Glutamatergic neuron (in vitro differentiated cells): ENCODE data around the gene NR3C2. TPM values are rescaled to one million over a fixed set of nuclear protein-coding genes. Genes with fewer than 3 reads are reported as not detected.

Experiments used
- DNase-seq: peaks from one replicate; pipeline ENCODE4 v3.0.0; 2022
- H3K27ac Mint-ChIP-seq: one replicate; pipeline ENCODE4 v1.8.0; 2020; ENCODE audit warnings: mild to moderate bottlenecking, mixed read lengths, inconsistent platforms; ENCODE audit not compliant: unreplicated experiment
- H3K27me3 Mint-ChIP-seq: one replicate; pipeline ENCODE4 v1.8.0; 2020; ENCODE audit warnings: mild to moderate bottlenecking, moderate library complexity, mixed read lengths, inconsistent platforms; ENCODE audit not compliant: unreplicated experiment
- H3K36me3 Mint-ChIP-seq: one replicate; pipeline ENCODE4 v1.8.0; 2020; ENCODE audit warnings: mild to moderate bottlenecking, mixed read lengths, inconsistent platforms; ENCODE audit not compliant: unreplicated experiment
- H3K4me1 Mint-ChIP-seq: one replicate; pipeline ENCODE4 v1.8.0; 2020; ENCODE audit warnings: mild to moderate bottlenecking, low read depth, mixed read lengths, inconsistent platforms; ENCODE audit not compliant: unreplicated experiment
- H3K4me3 Mint-ChIP-seq: one replicate; pipeline ENCODE4 v1.8.0; 2020; ENCODE audit warnings: mild to moderate bottlenecking, mixed read lengths, inconsistent platforms; ENCODE audit not compliant: unreplicated experiment
- H3K9me3 Mint-ChIP-seq: one replicate; pipeline ENCODE4 v1.8.0; 2020; ENCODE audit warnings: mild to moderate bottlenecking, moderate library complexity, mixed read lengths, inconsistent platforms; ENCODE audit not compliant: unreplicated experiment
- CTCF ChIP-seq: fragments of 200-600 bp; sonication (generic); IDR thresholded peaks from one replicate; pipeline ENCODE4 v1.5.0; 2021; ENCODE audit not compliant: partially characterized antibody, unreplicated experiment
- total RNA-seq: library from RNA; stranded (reverse); fragmentation: NEBNext Ultra II Directional; extraction: Animal tissue kit (Norgen Biotek cat#: 25700); gene quantifications from one replicate; pipeline ENCODE4 v1.2.1, GENCODE V29; 2021; ENCODE audit not compliant: unreplicated experiment

NR3C2 gene
- total RNA-seq, 1 donor from 2014 or later: 0.29 TPM

GRCh38 chr4:148052448-148052847 lies 389.8 kb downstream of the NR3C2 start:
- no peak for TF ChIP-seq CTCF
- H3K27ac Mint-ChIP-seq: no peak overlapping the region
- peaks cover 17% of the 10 kb centered on the region for H3K4me1 Mint-ChIP-seq
- no peaks in the 10 kb centered on the region for H3K9me3 Mint-ChIP-seq
- H3K27me3 Mint-ChIP-seq: peaks cover 2% of the 10 kb centered on the region
- DNase-seq: no peak
- no peaks in the 10 kb centered on the region for H3K36me3 Mint-ChIP-seq
- no peak overlapping the region for H3K4me3 Mint-ChIP-seq

- H3K4me1 Mint-ChIP-seq: peaks cover 13% of the 10 kb centered on the region
- H3K27ac Mint-ChIP-seq: no peak overlapping the region
- H3K4me3 Mint-ChIP-seq: no peak overlapping the region
- H3K9me3 Mint-ChIP-seq: no peaks in the 10 kb centered on the region
- H3K36me3 Mint-ChIP-seq: no peaks in the 10 kb centered on the region
- no peak for DNase-seq
- no peak for TF ChIP-seq CTCF
- peaks cover 2% of the 10 kb centered on the region for H3K27me3 Mint-ChIP-seq
Measured at GRCh38 chr4:148051403-148051802, 390.8 kb downstream of the NR3C2 start.

- Mint-ChIP-seq H3K27me3 (no peaks in the 10 kb centered on the region), H3K36me3 (no peaks in the 10 kb centered on the region), H3K9me3 (no peaks in the 10 kb centered on the region), H3K4me1 (peaks cover 2% of the 10 kb centered on the region), H3K27ac (no peak overlapping the region), H3K4me3 (no peak overlapping the region)
- no peak for TF ChIP-seq CTCF
- no peak for DNase-seq
Measured at GRCh38 chr4:148048598-148048997, 393.6 kb downstream of the NR3C2 start.

- Mint-ChIP-seq H3K36me3 (no peaks in the 10 kb centered on the region), H3K27ac (no peak overlapping the region), H3K9me3 (no peaks in the 10 kb centered on the region), H3K4me3 (no peak overlapping the region), H3K4me1 (no peaks in the 10 kb centered on the region), H3K27me3 (no peaks in the 10 kb centered on the region)
- DNase-seq: no peak
- TF ChIP-seq CTCF: no peak
Measured at GRCh38 chr4:148044912-148045352, 397.3 kb downstream of the NR3C2 start.

- no peak for DNase-seq
- H3K36me3 Mint-ChIP-seq: no peaks in the 10 kb centered on the region
- H3K4me3 Mint-ChIP-seq: no peak overlapping the region
Measured at GRCh38 chr4:148044089-148044911, 397.9 kb downstream of the NR3C2 start.

More at GRCh38 chr4:148044089-148044911, 397.9 kb downstream of the NR3C2 start:
- Mint-ChIP-seq H3K27ac (no peak overlapping the region), H3K9me3 (no peaks in the 10 kb centered on the region), H3K4me1 (no peaks in the 10 kb centered on the region), H3K27me3 (no peaks in the 10 kb centered on the region)
- TF ChIP-seq CTCF: no peak
